Kasumi-1 (cell line): ENCODE measurements around the gene HEG1.
A peak's percentile ranks its signal among the peaks of the same experiment; 100 is the strongest.

Experiments
- DNase-seq, 2 experiments: peaks; one replicate each; lab custom pipeline; 2025; lab: John Stamatoyannopoulos, UW

HEG1 gene

GRCh38 chr3:125045194-125045593 lies 10.6 kb downstream of the HEG1 start:
- no peak for DNase-seq

DNA sequence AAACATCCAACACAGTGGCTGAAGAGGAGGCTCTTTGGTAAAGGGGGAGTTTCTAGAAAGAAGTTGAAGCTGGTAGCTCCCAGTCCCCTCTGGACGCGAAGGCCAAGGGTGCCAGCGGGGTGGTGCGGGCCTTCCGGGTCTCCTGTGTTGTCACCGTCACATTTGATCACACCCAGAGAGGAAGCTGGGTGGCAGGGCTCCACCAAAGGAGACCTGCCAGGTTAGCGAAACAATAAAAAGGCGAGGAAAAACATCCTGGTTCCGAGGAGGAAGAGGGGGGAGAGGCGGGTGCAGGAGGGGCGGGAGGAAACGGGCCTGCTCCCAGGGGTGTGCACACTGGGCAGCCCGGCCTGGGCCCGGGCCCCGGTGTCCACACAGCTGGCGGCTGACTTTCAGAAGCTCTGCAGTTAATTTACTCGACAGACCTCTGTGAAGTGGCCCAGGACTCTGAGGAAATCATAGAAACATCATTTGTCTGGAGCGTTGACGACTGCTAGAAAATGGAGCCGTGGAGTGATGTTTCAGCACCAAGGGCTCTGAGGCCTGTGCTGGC lies 12.1 kb downstream of the HEG1 start:
- no peak for DNase-seq

GRCh38 chr3:125042725-125043406 lies 12.9 kb downstream of the HEG1 start:
- DNase-seq: no peak

GRCh38 chr3:125039131-125040100 lies 16.4 kb downstream of the HEG1 start:
- DNase-seq: no peak

- DNase-seq: no peak
Measured at GRCh38 chr3:125037498-125038150, 18.2 kb downstream of the HEG1 start.

DNA sequence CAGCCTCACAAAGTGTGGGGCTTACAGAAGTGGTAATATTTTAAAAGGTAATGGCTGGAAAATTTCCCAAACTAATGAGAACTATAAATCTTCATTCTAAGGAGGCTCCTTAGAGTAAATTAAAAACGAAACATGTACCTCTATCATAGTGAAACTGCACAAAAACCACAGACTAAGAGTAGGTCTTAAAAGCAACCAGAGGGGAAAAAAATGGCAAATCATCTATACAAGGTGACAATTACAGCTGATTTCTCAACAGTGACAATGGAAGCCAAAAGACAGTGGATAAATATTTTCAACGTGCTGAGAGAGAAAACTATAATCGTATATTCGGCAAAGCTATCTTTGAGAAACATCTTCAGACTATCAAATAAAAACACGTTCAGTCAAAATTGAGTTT lies 20.6 kb downstream of the HEG1 start:
- no peak for DNase-seq

- no peak for DNase-seq
Measured at GRCh38 chr3:125033616-125034015, 22.2 kb downstream of the HEG1 start.

- no peak for DNase-seq
Measured at GRCh38 chr3:125033135-125033534, 22.7 kb downstream of the HEG1 start.

DNA sequence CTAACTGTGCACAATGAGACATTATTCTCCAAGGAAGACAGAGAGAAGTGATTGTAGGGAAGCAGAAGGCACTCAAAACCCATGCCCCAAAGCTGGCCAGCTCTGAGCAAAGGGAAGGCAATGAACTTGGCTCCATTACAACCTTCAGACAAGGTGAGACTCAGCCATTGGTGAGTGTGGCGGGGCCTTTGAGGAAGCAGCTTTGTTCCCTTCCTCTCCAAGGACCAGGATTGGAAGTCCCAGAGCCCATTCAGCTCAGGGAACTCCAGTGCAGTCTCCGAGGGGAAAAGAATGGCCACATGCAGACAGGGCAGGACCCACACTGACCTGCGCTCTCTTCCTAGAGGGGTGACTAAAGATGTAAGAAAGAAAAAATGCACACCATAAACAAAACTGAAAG lies 23.1 kb downstream of the HEG1 start:
- no peak for DNase-seq

GRCh38 chr3:125032100-125032643 lies 23.6 kb downstream of the HEG1 start:
- DNase-seq: no peak

DNA sequence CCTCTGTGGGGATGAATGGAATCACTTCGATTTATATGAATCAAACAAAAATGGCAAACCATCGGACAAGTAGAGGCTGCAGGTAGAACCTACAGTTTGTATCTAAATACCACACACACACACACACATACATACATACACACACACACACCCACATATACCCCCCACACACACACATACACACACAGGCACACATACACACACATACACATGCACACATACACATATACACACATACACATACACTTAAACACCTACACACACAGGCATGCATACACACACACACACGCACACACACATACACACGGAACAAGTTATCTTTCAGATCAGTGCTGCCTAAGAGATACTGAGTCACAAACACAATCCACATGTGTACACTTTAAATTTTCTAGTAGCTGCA lies 24.3 kb downstream of the HEG1 start:
- DNase-seq: no peak

- no peak for DNase-seq
Measured at GRCh38 chr3:125028657-125029056, 27.1 kb downstream of the HEG1 start.

DNA sequence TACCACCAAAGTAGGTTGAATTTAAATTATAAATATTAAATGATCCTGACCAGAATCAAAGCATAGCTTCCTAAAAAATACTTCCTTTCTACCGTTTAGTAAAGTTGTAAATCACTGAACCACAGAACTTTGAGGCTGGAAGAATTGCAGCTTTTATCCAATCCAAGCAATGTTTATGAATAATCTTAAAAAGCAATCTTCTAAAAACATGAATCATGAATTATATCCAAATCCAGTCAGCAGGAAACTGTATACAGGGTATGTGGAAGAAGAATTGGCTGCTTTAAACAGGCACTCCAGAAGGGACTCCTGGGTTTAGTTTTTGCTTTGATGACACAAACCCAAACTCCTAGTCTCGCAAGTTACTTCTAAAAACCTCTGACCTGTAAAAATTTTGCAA lies 30.2 kb downstream of the HEG1 start:
- no peak for DNase-seq

DNA sequence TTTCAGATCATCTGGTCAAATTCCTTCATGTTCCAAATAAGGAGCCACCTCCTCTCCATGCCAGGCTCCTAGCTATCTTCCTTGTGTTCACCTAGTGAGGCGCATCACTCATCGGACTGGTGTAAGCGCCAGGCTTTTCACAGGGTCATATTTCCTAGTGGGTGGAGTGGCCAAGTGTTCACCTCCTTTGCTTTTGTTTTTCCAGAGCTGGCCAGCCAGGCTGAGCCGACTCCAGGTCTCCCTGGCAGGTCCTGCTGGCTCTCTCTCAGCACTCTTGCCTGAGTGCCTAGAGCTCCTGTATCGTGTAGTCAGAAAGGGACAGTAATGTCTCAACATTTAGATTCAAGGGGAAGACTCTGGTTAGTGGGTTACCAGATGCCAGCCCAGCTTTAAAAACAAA lies 31.0 kb downstream of the HEG1 start:
- no peak for DNase-seq

GRCh38 chr3:125023833-125024555 lies 31.8 kb downstream of the HEG1 start:
- DNase-seq: no peak

- DNase-seq: peak; percentile 12 to 38
Measured at GRCh38 chr3:125022206-125022605, 33.6 kb downstream of the HEG1 start.

DNA sequence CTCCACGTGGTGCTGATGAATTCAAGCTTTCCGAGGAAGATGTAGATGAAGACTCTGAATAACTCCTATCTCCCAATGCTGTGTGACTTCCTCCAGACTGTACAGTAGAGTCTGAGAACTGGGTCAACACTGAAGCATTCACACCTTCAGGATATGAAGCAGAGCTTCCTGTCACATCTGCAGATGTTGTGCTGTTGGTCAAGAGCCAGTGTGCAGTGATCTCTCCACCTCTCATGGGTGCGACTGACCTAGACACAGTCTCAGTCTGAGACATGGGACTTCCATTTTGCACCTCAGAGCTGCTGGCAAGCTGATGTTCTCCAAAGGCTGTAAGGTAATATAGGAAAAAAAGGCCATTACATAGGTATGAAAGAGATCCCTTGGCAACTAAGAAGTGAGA lies 36.5 kb downstream of the HEG1 start:
- DNase-seq: no peak

DNA sequence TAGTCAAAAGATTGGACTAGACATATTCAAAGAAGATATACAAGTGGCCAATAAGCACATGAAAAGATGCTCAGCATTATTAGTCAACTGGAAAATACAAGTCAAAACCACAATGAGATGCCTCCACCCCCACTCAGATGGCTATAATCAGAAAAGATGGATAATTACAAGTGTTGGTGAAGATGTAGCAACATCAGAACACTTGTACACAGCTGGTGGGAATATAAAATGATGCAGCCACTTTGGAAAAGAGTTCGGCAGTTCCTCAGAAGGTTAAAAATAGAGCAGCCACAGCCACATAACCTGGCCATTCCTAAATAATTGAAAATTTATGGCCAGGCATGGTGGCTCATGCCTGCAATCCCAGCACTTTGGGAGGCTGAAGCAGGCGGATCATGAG lies 38.4 kb downstream of the HEG1 start:
- no peak for DNase-seq

DNA sequence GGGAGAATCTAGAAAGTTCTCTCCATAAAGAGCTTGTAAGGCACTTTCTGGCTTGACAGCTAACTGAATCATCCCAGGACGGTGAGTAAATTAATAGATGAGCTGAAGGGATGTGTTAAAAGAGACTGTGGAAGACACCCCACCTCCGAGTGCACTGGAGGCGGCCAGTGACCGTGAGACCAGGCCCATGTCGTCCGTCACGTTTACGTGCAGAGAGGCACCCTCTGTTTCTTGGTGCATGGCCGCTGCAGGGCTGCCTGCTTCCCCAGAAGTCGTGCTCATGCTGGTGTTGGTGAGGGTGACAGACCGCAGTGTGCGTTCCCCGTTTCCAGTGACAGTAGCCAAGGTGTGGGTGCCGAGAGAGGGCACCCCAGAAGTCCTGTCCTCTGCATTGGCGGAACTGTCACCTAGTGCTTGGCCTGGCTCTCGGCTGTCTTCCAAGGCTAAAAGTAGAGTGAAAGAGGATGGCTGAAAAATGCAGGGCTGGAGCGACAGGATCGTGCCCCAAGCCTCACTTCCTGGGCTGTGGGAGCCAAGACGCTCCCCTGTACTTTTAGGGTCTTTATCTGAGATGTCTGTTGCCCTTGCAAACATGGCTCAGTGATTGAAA lies 41.1 kb downstream of the HEG1 start:
- DNase-seq: no peak

DNA sequence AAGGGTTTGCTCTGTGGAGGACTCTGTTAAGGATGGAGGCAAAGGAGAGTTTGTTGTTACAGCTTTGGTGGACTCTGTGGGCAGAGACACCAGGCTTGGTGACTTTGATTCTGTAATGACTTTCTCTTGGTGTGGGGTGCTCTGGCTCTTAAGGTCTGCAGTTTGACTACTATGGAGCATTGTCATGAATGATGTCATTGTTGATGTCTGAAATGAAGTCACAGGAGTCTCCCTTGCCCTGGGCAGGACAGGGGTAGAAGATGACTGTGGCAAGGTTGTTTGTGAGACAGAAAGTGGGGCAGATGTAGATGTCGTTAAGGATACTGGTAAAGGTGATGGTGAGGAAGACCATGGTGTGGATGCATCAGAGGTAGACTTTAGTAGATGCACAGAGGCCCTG lies 42.7 kb downstream of the HEG1 start:
- DNase-seq: no peak

GRCh38 chr3:125011941-125012340 lies 43.9 kb downstream of the HEG1 start:
- DNase-seq: no peak
